Activated CD4-positive, alpha-beta T cell treated with anti-CD3 and anti-CD28 coated beads, Interleukin-2, amount 50 U/mL, for 24 hours (primary cell): ENCODE data around the gene ZNF398.
"Not testable (repeated sequence)": the region's sequence is repeated elsewhere in the genome, so short reads cannot be mapped to it uniquely, and the experiment has no call there.

Experiments used
- DNase-seq, 2 donors: peaks; one replicate each; pipeline ENCODE4 v3.0.0-alpha.2; 2020; ENCODE audit warnings: low read depth in 1 of 2, low spot score in 1 of 2

ZNF398 gene

GRCh38 chr7:149147072-149147751 lies at the start of gene ZNF398:
ZNF398 (plus strand) TSS chr7:149147453; CDS start chr7:149147743, 290 bp downstream.
- DNase-seq: peak; percentile 62 to 79

DNA sequence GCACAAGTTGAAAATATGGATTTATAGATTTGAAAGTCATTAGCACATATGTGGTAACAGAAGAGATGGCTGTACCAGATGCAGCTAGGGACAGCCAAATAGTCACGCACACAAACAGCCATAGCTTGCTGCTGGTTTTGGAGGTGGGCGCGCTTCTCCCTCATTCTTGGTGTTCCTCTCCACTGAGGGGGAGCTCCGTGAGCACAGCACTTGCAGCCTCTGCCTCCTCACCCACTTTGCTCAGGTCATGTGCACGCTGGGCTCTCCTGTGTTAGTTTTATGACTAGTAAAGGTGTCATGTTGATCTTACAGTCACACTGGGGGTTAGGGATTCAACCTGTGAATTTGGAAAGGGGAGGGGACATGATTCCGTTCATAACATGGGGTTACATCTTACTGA lies 48.2 kb upstream of the ZNF398 start:
- no peak for DNase-seq

GRCh38 chr7:149100821-149101220 lies 46.4 kb upstream of the ZNF398 start:
- no peak for DNase-seq

GRCh38 chr7:149102666-149103065 lies 44.6 kb upstream of the ZNF398 start:
- no peak for DNase-seq

- DNase-seq: no peak
Measured at GRCh38 chr7:149103424-149103823, 43.8 kb upstream of the ZNF398 start.

GRCh38 chr7:149104214-149104613 lies 43.0 kb upstream of the ZNF398 start:
- DNase-seq: no peak

DNA sequence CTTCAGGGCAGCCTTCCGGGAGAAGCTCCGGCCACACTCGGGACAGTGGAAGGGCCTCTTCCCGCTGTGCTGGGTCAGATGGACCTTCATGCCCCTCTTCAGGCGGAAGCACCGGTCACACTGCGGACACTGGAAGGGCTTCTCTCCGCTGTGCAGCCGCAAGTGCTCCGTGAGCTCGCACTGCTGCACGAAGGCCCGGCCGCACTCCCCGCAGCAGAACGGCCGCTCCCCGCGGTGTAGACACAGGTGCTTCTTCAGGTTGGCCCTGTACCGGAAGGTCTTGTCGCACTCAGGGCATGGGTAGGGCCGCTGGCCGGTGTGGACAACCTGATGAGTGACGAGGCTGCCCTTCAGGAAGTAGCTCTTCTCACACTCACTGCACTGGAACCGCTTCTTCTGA lies 42.5 kb upstream of the ZNF398 start:
- no peak for DNase-seq

- no peak for DNase-seq
Measured at GRCh38 chr7:149109969-149110368, 37.3 kb upstream of the ZNF398 start.

DNA sequence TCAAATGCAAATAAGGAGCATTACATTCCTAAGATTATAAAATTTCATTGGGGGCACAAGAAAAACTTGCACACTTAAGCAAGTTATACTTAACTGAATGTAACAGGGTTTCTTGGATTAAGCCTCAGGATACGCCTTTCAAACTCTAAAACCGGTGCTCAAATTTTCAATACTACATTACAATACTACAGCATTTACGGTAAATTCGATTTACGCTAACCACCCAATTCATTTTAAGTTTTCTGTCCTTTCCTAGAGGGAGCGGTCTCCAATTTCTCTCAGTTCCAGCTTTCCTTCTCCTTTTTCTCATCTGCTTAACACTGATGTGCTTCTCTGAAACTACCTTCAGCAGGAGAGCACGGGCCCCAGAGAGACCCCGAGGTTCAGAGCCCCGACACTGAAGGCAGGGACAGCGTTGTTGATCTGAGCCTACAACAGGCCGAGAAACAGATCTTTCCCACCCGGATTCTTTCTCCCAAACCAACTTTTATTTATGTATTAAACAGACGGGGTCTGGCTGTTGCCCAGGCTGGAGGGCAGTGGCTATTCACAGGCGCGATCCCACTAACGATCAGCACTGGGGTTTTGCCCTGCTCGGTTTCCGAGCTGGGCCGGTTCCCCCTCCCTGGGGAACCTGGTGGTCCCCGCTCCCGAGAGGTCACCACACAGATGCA lies 21.9 kb upstream of the ZNF398 start:
- no peak for DNase-seq

GRCh38 chr7:149125863-149126661 lies 21.2 kb upstream of the ZNF398 start, which contains the start of gene ZNF425:
ZNF425 (minus strand) TSS chr7:149126324; CDS start chr7:149126213, 111 bp downstream.
- DNase-seq: peak; percentile 92 to 94

DNA sequence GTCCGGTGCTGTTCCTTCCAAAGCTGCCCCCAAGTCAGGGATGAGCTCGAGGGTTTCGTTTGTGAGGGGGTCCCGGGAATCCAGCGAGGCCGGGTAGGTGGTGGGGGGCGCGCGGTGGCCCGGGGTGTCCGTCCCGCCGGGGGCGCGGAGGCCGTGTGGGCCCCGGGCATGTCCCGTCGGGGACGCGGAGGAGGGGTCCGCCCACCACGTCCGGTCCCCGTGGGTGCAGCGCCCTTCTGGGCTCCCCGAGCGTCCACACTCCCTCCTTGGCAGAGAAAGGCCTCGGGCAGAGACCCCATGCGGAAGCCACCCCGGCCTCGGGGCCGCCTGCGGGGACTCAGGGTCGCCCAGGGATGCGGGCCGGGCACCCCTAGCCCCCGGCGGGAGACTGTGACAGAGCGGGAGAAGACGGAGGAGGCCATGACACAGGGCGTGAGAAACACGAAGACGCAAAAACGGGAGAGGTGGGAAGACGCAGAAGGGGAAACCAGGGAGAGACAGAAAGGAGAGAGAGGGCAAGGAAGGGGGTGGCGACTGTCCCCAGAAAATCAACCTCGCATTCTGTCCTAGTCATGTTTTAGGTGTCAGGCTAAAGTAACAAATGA lies 20.5 kb upstream of the ZNF398 start:
- peak; percentile 41 to 54 for DNase-seq

DNA sequence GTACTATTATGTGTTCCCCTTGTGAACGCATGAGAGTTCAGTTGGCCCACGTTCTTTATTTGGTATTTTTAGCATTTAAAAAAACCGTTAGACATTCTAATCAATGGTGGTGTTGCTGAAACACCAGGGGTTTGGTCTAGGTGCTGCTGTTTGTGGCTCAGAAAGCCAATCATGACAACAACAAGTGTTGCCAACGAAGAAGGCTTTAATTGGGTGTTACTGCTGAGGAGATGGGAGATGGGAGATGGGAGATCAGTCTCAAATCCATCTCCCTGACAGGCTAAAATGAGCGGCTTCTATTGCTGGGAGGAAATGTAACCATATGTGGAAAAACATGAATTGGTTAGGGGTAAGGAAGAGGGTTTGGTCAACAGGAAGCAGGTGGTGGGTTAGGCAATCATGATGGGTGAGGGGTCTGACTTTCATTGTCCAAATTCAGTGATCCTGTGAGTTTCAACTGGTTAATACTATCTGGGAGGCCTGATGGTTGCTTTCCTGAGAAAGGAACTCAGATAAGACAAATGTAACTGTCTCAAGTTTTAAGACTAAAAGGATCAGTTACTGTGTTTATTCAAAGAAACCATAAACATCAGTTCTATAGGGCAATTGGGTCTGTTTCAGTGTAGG lies 16.6 kb upstream of the ZNF398 start:
- DNase-seq: no peak

DNA sequence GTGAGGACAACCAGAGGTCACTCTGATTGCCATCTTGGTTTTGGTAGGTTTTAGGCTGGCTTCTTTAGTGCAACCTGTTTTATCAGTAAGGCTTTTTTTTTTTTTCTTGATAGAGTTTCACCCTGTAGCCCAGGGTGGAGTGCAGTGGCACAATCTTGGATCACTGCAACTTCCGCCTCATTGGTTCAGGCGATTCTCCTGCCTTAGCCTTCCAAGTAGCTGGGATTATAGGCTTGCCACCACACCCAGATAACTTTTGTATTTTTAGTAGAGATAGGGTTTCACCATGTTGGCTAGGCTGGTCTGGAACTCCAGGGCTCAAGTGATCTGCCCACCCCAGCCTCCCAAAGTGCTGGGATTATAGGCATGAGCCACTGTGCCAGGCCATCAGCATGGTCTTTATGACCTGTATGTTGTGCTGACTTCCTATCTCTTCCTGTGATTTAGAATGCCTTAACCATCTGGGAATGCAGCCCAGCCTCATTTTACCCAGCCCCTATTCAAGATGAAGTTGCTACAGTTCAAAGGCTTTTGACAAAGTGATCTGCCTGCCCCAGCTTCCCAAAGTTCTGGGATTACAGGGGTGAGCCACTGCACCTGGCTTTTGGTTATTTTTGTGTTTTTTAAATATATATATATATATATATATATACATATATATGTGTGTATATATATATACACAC lies 14.1 kb upstream of the ZNF398 start:
- DNase-seq: no peak

DNA sequence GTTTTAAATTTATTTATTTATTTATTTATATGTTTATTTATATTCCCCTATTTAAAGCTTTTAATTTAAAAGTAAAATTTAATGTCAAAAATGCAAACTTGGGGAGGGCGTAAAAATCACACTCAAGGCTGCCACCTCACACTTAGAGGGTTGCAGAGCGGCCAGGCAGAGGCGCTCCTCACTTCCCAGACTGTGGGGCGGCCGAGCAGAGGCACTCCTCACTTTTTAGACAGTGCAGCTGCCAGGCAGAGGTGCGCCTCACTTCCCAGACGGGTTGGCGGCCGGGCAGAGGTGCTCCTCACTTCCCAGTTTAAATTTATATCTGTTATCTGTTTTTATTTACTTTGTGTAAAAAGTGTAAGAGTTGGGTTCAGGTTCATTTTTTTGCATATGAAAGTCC lies 11.1 kb upstream of the ZNF398 start:
- no peak for DNase-seq

DNA sequence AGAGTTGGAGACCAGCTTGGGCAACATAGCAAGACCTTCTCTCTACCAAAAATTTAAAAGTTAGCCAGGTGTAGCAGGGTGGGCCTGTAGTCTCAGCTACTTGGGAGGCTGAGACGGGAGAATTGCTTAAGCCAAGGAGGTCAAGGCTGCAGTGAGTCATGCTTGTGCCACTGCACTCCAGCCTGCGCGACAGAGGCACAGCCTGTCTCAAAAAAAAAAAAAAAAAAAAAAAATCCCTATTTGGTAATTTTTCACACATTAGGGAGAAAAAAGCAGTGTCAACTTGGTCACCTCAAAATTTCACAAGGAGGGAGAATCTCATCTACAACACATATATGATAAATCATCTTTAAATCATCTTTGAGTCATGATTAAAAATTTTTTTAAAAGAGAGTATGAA lies 6.4 kb upstream of the ZNF398 start:
- DNase-seq: no peak

DNA sequence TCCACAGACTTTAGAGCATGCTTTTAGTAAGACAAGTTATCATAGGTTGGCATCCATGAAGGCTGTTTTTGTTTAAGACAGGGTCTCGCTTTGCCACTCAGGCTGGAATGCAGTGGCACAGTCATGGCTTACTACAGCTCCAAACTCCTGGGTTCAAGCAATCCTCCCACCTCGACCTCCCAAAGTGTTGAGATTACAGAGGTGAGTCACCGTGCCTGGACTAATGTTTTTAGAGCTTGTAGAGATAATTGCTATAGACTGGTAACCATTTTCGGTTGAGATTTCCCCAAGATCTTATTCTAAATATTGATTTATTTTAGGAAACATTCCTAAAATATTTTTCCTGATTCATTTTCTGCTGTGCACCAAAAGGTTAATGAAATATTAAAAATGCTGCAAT lies 5.4 kb upstream of the ZNF398 start:
- DNase-seq: no peak

- not testable (repeated sequence) for DNase-seq
Measured at GRCh38 chr7:149144436-149144922, 2.8 kb upstream of the ZNF398 start.

GRCh38 chr7:149145031-149145845 lies 2.0 kb upstream of the ZNF398 start:
- DNase-seq: no peak
